Right ventricle myocardium inferior (tissue), 1 donor: ENCODE data around the gene CHCHD1. TPM values are rescaled to one million over a fixed set of nuclear protein-coding genes. Genes with fewer than 3 reads are reported as not detected.
"Not testable (repeated sequence)": the region's sequence is repeated elsewhere in the genome, so short reads cannot be mapped to it uniquely, and the experiment has no call there.

ENCODE experiments used
- ATAC-seq: fragments of 200-7000 bp; cut with Tn5 transposase; one replicate; pipeline ENCODE4 v1.9.1; 2020; ENCODE audit warnings: mild to moderate bottlenecking, moderate library complexity
- DNase-seq: peaks from one replicate; pipeline ENCODE4 v3.0.0; 2021; ENCODE audit errors: missing footprints
- intact Hi-C: fragments of 100-400 bp; cut with DNase I; formaldehyde crosslinking; loops from one replicate; pipeline ENCODE4 v1.11.0; 2022
- total RNA-seq: library from RNA; stranded (reverse); fragmentation: NEBNext Ultra II Directional; extraction: Animal tissue kit (Norgen Biotek cat#: 25700); gene quantifications from one replicate; pipeline ENCODE4 v1.2.1, GENCODE V29; 2021
- donor health status: DM: no; HTN: yes; CAD: no; lungs with severe emphysema.

The CHCHD1 gene
- total RNA-seq, 1 donor from 2014 or later, result 30.8 TPM

DNA sequence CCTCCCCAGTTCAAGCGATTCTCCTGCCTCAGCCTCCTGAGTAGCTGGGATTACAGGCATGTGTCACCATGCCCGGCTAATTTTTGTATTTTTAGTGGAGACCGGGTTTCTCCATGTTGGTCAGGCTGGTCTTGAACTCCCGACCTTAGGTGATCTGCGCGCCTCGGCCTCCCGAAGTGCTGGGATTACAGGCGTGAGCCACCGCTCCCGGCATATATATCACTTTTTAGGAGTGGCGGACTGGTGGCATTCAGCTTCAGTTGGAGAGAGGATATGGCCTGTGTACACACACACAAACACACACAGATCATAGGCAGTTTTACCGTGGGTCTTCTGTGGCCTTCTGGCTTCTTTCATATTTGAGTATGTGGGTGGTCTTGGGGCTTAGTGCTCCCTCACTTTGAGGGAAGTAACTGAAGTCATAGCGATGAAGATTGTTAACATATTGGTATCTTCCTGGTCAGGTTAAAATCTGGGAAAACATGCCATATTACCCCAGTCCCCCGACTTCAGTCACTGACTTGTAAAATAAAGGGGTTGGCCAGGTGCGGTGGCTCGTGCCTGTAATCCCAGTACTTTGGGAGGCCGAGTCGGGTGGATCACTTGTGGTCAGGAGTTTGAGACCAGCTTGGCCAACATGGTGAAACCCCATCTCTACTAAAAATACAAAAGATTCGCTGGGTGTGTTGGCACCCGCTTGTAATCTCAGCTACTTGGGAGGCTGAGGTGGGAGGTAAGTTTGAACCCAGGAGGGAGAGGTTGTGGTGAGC, 5.4 kb downstream of the CHCHD1 start:
- ATAC-seq, DNase-seq, intact Hi-C loops: not testable (repeated sequence)

DNA sequence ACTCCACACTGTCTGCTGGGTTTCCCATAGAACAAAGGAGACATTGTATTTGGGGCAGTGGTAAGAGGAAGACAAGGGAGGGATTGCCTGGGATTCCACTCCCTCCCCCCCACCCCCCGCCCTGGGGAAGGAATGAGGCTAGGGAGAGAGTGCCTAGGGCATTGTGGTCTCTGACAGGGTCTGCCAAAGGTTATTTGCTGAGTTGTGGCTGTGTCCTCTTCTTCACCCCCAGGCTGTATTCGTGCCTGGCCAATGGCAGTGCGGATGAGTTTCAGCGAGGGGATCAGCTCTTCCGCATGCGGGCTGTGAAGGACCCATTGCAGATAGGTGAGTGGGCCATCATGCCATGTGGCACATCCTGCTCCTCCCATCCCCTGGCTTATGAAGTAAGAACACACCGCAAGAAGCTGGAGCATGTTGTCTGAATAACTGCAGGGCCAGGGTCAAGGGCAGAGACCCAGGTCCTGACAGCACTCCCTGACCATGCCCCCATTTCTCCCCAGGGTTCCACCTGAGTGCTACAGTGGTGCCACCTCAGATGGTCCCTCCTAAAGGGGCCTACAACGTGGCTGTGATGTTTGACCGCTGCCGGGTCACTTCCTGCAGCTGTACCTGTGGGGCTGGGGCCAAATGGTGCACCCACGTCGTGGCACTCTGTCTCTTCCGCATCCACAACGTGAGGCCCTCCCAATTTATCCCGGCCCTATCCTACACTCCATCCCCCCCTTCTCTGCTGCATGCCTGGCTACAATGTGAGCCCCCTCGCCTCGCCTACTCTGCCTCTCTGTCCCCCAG, 7.2 kb downstream of the CHCHD1 start:
- ATAC-seq (no peak), DNase-seq (no peak)
- intact Hi-C loops, result no loop called here

DNA sequence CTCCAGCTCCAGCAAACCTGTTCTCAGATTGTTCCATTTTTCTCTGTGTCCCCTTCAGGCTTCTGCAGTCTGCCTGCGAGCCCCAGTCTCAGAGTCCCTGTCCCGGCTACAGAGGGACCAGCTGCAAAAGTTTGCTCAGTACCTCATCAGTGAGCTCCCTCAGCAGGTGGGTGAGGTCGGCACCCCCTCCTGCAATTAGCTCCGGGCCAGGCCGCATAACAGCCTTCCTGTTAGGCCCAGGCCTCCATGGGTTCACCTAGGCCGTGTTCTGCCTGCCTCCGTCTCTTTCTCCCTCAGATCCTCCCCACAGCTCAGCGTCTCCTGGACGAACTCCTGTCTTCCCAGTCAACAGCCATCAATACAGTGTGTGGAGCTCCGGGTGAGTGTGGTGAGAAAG, 7.8 kb downstream of the CHCHD1 start:
- no peak for DNase-seq
- no peak for ATAC-seq
- intact Hi-C loops, result no loop called here

DNA sequence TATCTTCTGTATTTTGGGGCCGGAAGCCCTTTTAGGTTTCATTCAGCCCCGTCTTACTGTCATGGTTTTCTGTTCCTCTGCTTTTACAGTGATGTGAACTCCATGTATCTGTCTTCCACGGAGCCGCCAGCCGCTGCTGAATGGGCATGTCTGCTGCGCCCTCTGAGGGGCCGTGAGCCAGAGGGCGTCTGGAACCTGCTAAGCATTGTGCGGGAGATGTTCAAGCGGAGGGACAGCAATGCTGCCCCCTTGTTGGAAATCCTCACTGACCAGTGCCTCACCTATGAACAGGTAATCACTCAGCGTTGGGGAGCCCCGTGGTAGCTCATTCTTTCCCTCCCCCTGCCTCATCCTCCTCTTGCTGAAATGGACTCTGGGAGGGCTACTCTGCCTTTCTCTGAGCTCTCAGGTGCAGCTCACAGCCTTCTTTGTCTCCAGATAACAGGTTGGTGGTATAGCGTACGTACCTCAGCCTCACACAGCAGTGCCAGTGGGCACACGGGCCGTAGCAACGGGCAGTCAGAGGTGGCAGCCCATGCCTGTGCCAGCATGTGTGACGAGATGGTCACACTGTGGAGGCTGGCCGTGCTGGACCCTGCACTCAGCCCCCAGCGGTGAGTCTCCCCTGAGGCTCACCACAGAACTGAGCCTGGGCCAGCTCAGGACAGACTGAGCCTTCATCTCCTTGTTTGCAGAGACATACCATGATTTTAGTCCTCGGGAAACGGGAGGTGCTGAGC, 9.2 kb downstream of the CHCHD1 start:
- DNase-seq (no peak), ATAC-seq (no peak)
- intact Hi-C loops, result no loop called here

DNA sequence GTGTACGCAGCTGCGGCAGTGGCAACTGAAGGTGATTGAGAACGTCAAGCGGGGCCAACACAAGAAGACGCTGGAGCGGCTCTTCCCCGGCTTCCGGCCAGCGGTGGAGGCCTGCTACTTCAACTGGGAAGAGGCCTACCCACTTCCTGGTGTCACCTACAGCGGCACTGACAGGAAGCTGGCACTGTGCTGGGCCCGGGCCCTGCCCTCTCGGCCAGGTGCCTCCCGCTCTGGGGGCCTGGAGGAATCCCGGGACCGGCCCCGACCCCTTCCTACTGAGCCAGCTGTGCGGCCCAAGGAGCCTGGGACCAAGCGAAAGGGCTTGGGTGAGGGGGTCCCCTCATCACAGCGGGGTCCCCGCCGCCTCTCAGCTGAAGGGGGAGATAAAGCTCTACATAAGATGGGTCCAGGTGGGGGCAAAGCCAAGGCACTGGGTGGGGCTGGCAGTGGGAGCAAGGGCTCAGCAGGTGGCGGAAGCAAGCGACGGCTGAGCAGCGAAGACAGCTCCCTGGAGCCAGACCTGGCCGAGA, 10.1 kb downstream of the CHCHD1 start:
- intact Hi-C loops, result no loop called here
- ATAC-seq (no peak), DNase-seq (peak; percentile 62)

DNA sequence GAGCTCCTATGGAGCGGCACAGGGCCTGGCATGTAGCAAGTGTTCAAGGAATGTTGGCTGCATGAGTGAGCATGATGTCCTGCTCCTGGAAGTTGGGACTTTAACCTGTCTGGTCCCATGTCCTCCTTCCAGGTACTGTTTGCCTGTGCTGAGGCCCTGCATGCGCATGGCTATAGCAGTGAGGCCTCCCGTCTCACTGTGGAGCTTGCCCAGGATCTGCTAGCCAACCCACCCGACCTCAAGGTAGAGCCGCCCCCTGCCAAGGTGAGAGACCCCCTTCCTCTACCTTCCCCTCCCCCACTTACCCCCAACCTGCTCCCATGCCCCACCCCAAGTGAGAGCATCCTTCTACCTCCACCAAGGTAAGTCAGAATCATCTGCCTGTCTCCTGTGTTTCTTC, 11.6 kb downstream of the CHCHD1 start:
- ATAC-seq (no peak), DNase-seq (no peak)
- intact Hi-C loops, result no loop called here

DNA sequence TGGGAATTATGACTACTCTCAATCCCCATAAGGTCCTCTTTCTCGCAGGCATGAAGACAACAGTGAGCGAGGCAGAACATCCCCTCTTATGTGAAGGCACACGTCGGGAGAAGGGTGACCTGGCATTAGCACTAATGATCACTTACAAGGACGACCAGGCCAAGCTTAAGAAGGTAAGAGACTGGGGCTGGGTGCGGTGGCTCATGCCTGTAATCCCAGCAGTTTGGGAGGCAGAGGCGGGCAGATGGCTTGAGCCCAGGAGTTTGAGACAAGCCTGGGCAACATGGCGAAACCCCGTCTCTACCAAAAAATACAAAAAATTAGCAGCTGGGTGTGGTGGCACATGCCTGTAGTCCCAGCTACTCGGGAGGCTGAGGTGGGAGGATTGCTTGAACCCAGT, 13.6 kb downstream of the CHCHD1 start:
- ATAC-seq, intact Hi-C loops: not testable (repeated sequence)
- DNase-seq, result peak; percentile 37

DNA sequence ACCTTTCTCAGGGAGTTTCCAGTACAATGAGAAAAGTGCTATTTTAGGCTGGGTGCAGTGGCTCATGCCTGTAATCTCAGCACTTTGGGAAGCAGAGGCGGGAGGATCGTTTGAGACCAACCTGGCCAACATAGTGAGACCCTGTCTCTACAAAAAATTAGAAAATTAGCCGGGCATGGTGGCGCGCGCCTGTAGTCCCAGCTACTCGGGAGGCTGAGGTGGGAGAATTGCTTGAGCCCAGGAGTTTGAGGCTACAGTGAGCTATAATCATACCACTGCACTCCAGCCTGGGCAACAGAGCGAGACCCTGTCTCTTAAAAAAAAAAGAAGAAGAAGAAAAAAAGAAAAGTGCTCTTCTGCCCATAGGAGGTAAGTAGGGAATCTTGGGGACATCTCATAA, 14.2 kb downstream of the CHCHD1 start:
- DNase-seq, ATAC-seq, intact Hi-C loops: not testable (repeated sequence)

DNA sequence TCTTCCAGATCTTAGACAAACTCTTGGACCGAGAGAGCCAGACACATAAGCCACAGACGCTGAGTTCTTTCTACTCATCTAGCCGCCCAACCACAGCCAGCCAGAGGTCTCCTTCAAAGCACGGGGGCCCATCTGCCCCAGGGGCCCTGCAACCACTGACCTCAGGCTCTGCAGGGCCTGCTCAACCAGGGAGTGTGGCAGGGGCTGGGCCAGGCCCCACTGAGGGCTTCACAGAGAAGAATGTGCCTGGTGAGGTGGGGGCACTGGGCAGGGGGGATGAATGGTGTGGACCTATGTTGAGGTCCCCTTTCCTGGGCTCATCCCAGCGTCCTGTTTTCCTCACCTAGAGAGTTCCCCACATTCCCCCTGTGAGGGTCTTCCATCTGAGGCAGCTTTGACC, 14.9 kb downstream of the CHCHD1 start:
- DNase-seq (no peak), ATAC-seq (no peak)
- intact Hi-C loops, result no loop called here

DNA sequence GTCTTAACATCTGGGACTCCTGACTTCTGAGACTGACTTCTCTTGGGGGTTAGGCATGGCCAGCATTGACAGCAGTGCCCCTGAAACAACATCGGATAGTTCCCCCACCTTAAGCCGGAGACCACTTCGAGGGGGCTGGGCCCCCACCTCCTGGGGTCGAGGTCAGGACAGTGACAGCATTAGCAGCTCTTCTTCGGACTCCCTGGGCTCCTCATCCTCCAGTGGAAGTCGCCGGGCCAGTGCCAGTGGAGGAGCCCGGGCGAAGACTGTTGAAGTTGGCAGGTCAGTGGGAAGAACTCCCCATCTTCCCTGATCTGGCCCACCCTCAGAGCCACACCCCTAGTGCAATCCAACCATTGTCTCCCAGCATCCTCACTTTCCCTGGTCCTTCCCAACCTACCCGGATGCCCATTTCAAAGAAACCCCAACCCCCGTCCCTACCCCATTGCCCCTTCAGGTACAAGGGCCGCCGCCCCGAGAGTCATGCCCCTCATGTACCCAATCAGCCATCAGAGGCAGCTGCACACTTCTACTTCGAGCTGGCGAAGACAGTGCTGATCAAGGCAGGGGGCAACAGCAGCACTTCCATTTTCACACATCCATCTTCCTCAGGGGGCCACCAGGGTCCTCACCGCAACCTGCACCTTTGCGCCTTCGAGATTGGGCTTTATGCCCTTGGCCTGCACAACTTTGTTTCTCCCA, 15.6 kb downstream of the CHCHD1 start:
- no peak for ATAC-seq
- DNase-seq, result no peak
- intact Hi-C loops, result no loop called here

DNA sequence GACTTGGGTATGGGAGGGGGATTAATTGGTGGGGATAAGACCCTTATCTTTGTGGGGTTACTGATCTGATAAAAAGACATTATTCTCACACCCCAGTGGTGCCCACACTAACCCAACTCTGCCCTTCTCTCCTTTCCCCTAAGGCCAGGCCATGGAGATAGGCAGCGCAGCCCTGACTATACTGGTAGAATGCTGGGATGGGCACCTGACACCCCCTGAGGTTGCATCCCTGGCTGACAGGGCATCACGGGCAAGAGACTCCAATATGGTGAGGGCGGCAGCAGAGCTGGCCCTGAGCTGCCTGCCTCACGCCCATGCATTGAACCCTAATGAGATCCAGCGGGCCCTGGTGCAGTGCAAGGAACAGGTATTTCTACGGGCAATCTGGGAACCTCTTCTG, 16.2 kb downstream of the CHCHD1 start:
- ATAC-seq (no peak), DNase-seq (no peak)
- intact Hi-C loops, result no loop called here

DNA sequence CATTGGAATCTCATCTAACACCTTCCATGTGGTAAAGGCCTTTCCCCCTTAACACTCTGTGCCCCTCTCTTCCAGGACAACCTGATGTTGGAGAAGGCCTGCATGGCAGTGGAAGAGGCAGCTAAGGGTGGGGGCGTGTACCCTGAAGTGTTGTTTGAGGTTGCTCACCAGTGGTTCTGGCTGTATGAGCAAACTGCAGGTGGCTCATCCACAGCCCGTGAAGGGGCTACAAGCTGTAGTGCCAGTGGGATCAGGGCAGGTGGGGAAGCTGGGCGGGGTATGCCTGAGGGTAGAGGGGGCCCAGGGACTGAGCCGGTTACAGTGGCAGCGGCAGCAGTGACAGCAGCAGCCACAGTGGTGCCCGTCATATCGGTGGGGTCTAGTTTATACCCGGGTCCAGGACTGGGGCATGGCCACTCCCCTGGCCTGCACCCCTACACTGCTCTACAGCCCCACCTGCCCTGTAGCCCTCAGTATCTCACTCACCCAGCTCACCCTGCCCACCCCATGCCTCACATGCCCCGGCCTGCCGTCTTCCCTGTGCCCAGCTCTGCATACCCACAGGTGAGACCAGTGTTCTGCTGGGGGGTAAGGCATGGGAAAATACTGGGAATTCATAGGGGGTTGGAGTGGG, 17.2 kb downstream of the CHCHD1 start:
- no peak for DNase-seq
- peak; percentile 14 for ATAC-seq
- intact Hi-C loops, result no loop called here

DNA sequence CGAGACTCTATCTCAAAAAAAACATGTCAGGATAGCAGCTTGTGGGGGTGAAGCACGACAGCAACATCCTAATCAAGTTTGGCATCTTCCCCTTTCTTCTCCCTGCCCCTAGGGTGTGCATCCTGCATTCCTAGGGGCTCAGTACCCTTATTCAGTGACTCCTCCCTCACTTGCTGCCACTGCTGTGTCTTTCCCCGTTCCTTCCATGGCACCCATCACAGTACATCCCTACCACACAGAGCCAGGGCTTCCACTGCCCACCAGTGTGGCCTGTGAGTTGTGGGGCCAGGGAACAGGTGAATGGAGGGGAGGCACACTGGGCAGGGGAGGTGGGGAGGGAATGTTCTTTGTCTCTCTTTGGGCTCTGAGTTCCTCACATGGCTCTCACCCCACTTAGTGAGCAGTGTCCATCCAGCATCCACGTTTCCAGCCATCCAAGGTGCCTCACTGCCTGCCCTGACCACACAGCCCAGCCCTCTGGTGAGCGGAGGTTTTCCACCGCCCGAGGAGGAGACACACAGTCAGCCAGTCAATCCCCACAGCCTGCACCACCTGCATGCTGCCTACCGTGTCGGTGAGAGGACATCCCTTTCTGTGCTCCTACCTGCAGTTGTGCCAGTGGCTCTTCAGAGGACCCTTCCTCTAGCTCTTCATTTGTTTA, 18.2 kb downstream of the CHCHD1 start:
- no peak for ATAC-seq
- DNase-seq, result no peak
- intact Hi-C loops, result no loop called here

DNA sequence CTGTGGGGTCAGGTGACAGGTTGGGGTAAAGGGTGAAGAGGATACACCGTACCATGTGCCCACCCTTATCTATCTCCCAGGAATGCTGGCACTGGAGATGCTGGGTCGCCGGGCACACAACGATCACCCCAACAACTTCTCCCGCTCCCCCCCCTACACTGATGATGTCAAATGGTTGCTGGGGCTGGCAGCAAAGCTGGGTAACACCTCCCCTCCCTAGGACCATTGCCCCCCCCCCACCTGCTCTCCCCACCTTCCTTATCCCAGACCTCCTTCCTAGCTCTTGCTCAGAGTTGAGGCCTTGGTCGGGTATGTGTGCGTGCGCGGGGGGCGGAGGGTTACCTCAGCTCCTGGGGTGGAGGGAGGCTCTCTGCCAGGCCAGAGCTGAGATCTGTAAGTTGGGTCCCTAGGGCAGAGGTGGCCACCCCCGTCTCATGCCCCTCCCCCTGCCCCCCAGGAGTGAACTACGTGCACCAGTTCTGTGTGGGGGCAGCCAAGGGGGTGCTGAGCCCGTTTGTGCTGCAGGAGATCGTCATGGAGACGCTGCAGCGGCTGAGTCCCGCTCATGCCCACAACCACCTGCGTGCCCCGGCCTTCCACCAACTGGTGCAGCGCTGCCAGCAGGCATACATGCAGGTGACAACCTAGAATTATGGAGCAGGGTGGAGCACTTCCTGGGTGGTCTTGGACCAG, 18.9 kb downstream of the CHCHD1 start:
- intact Hi-C loops, result no loop called here
- DNase-seq, result no peak

DNA sequence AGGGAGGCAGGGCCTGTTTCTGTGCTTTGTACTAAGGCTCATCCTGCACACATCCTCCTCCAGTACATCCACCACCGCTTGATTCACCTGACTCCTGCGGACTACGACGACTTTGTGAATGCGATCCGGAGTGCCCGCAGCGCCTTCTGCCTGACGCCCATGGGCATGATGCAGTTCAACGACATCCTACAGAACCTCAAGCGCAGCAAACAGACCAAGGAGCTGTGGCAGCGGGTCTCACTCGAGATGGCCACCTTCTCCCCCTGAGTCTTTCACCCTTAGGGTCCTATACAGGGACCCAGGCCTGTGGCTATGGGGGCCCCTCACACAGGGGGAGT, 19.4 kb downstream of the CHCHD1 start:
- intact Hi-C loops, result no loop called here
- ATAC-seq (no peak), DNase-seq (no peak)

More for the DNA sequence above, 18.9 kb downstream of the CHCHD1 start:
- no peak for ATAC-seq

DNA sequence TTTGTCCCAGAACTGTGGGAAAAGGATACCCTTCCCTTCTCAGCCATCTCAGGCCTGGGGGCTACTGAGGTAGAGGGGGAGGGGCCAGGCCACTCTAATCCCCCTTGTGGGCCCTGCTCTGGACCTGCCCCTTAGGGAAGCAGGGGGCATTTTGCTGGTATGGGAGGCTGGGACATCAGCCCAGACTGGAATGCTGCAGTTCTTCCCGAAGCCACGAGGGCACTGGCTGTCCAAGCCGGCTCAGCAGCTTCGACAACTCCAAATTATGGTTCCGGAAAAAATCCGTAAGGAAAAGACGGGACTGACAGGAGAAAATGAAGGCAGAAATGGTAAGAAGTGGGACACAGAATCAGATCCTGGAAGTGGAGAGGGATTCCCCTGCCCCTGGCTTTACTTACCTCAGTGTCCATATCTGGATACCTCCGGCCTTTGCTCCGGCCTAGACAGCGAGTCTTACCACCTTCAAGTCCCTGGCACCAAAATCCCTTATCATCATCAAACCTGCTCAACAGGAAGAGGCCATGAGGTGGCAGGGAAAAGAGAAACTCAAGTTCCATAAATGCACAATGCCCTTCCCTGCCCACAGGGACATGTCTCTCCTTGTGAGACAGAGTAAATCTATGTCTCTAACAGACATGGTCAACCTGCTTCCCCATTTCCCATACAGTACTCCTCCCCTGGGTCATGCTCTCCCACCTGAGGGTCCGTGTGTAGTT, 20.6 kb downstream of the CHCHD1 start:
- DNase-seq (no peak), ATAC-seq (no peak)
- intact Hi-C loops, result no loop called here
